HG03565 (cell line): ENCODE data around the gene ATF7.
"Not testable (repeated sequence)": the region's sequence is repeated elsewhere in the genome, so short reads cannot be mapped to it uniquely, and the experiment has no call there.

ENCODE experiments used
- ATAC-seq: cut with Tn5 transposase; IDR thresholded peaks from one replicate; pipeline ENCODE4 v1.9.1; 2021; ENCODE audit warnings: mild to moderate bottlenecking, moderate library complexity; ENCODE audit not compliant: unreplicated experiment

Gene ATF7

GRCh38 chr12:53567961-53568808 is 58.0 kb downstream of the ATF7 start:
- ATAC-seq = no peak

GRCh38 chr12:53565376-53565775 is 60.8 kb downstream of the ATF7 start:
- ATAC-seq = not testable (repeated sequence)

GRCh38 chr12:53564941-53565340 is 61.2 kb downstream of the ATF7 start:
- no peak for ATAC-seq

- ATAC-seq = no peak
These were observed 61.9 kb downstream of the ATF7 start for GRCh38 chr12:53564278-53564677.

- no peak for ATAC-seq
These were observed 62.6 kb downstream of the ATF7 start for GRCh38 chr12:53563452-53564028.

- ATAC-seq = no peak
These were observed 64.6 kb downstream of the ATF7 start for GRCh38 chr12:53561590-53561953.

- ATAC-seq = no peak
These were observed 65.1 kb downstream of the ATF7 start for GRCh38 chr12:53560912-53561589.

GRCh38 chr12:53560351-53560750 is 65.8 kb downstream of the ATF7 start:
- ATAC-seq = no peak

GRCh38 chr12:53558631-53559030 is 67.6 kb downstream of the ATF7 start:
- no peak for ATAC-seq

GRCh38 chr12:53552361-53553327 is 73.5 kb downstream of the ATF7 start:
- ATAC-seq = no peak

- ATAC-seq = no peak
These were observed 74.3 kb downstream of the ATF7 start for GRCh38 chr12:53551889-53552291.

GRCh38 chr12:53550595-53550994 is 75.6 kb downstream of the ATF7 start:
- no peak for ATAC-seq

GRCh38 chr12:53550131-53550530 is 76.1 kb downstream of the ATF7 start:
- ATAC-seq = not testable (repeated sequence)

GRCh38 chr12:53548354-53548753 is 77.8 kb downstream of the ATF7 start:
- ATAC-seq = not testable (repeated sequence)

- peak; percentile 75 for ATAC-seq
These were observed 82.6 kb downstream of the ATF7 start for GRCh38 chr12:53543539-53543938.

- ATAC-seq = no peak
These were observed 86.7 kb downstream of the ATF7 start for GRCh38 chr12:53539526-53539925.

GRCh38 chr12:53538209-53538689 is 87.9 kb downstream of the ATF7 start:
- ATAC-seq = no peak

GRCh38 chr12:53536962-53537361 is 89.2 kb downstream of the ATF7 start:
- ATAC-seq = no peak

GRCh38 chr12:53533471-53533870 is 92.7 kb downstream of the ATF7 start:
- ATAC-seq = no peak
